MCF 10A (cell line): ENCODE data around the gene BAZ1A. TPM values are rescaled to one million over a fixed set of nuclear protein-coding genes. Genes with fewer than 3 reads are reported as not detected.

Experiments used
- BruUV-seq: library from RNA; stranded (reverse); fragments of 400-500 nt; replicated peaks from 2 replicates; lab custom pipeline; 2021; lab: Mats Ljungman, UMichigan
- CTCF ChIA-PET: fragments of 300-600 bp; sonication (Branson Sonifier 250); formaldehyde crosslinking; extraction: SDS; loops from one replicate; lab custom pipeline; 2021; ENCODE audit warnings: antibody characterized with exemption, inconsistent platforms; lab: Yijun Ruan, JAX
- POLR2A ChIA-PET: fragments of 300-600, 350-650 bp; sonication (Branson Sonifier 250); formaldehyde crosslinking; extraction: SDS; loops from one replicate; lab custom pipeline; 2020; ENCODE audit warnings: antibody characterized with exemption, inconsistent platforms; lab: Yijun Ruan, JAX
- DNase-seq: peaks from one replicate; pipeline ENCODE4 v3.0.0-alpha.2; 2018; ENCODE audit not compliant: unreplicated experiment
- H3K27ac Mint-ChIP-seq: one replicate; pipeline ENCODE4 v1.8.0; 2022; ENCODE audit warnings: mild to moderate bottlenecking, low read depth, mixed read lengths; ENCODE audit not compliant: unreplicated experiment
- H3K27me3 Mint-ChIP-seq: one replicate; pipeline ENCODE4 v1.8.0; 2022; ENCODE audit warnings: mixed read lengths; ENCODE audit not compliant: insufficient read depth, unreplicated experiment
- H3K36me3 Mint-ChIP-seq: one replicate; pipeline ENCODE4 v1.8.0; 2022; ENCODE audit warnings: mild to moderate bottlenecking, moderate library complexity, mixed read lengths; ENCODE audit not compliant: insufficient read depth, unreplicated experiment
- H3K4me1 Mint-ChIP-seq: one replicate; pipeline ENCODE4 v1.8.0; 2022; ENCODE audit warnings: mixed read lengths; ENCODE audit not compliant: insufficient read depth, unreplicated experiment
- H3K4me3 Mint-ChIP-seq: one replicate; pipeline ENCODE4 v1.8.0; 2022; ENCODE audit warnings: mild to moderate bottlenecking, moderate library complexity, mixed read lengths; ENCODE audit not compliant: unreplicated experiment
- H3K9me3 Mint-ChIP-seq: one replicate; pipeline ENCODE4 v1.8.0; 2022; ENCODE audit warnings: mixed read lengths; ENCODE audit not compliant: unreplicated experiment
- intact Hi-C: fragments of 100-400 bp; cut with micrococcal nuclease; formaldehyde crosslinking; loops from 2 replicates; pipeline ENCODE4 v1.14.1; 2022
- total RNA-seq: library from RNA; stranded (reverse); gene quantifications from 2 replicates; pipeline ENCODE4 v1.2.3, GENCODE V29; 2022
- TF ChIP-seq, protein P1 (sequence below): fragments of 200-600 bp; IDR thresholded peaks from one replicate; pipeline ENCODE4 v1.8.0; 2022; ENCODE audit warnings: antibody characterized with exemption, mild to moderate bottlenecking; ENCODE audit not compliant: unreplicated experiment

Gene BAZ1A
- total RNA-seq, 1 experiment from 2014 or later = 44.6 TPM

DNA sequence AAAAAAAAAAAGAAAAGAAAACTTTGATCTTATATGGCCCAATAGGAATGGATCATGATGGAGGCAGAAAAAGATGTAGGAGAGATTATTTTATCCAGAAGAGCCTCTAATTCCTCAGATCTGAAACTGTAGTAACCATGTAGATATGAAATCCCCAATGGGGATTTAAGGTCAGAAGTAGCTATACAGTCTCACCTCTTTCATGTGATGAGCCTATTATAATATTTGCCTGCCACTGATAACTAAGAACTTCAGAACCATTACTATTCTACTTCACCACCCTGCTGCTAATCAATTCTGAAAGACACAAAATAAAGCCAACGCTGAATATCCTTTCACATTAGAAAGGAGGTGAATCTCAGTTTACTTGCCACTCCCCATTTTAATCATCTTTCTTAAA is 29.3 kb downstream of the BAZ1A start:
- BruUV-seq = no TSS peak
- Mint-ChIP-seq H3K27ac (no peak overlapping the region), H3K36me3 (peaks cover 32% of the 10 kb centered on the region), H3K4me3 (no peak overlapping the region), H3K4me1 (peaks cover 22% of the 10 kb centered on the region), H3K27me3 (no peaks in the 10 kb centered on the region), H3K9me3 (no peaks in the 10 kb centered on the region)
- intact Hi-C loops = no loop called here
- TF ChIP-seq, protein P1, sequence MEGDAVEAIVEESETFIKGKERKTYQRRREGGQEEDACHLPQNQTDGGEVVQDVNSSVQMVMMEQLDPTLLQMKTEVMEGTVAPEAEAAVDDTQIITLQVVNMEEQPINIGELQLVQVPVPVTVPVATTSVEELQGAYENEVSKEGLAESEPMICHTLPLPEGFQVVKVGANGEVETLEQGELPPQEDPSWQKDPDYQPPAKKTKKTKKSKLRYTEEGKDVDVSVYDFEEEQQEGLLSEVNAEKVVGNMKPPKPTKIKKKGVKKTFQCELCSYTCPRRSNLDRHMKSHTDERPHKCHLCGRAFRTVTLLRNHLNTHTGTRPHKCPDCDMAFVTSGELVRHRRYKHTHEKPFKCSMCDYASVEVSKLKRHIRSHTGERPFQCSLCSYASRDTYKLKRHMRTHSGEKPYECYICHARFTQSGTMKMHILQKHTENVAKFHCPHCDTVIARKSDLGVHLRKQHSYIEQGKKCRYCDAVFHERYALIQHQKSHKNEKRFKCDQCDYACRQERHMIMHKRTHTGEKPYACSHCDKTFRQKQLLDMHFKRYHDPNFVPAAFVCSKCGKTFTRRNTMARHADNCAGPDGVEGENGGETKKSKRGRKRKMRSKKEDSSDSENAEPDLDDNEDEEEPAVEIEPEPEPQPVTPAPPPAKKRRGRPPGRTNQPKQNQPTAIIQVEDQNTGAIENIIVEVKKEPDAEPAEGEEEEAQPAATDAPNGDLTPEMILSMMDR = no peak
- no peak for DNase-seq
- ChIA-PET CTCF (interaction anchor here (0.6 kb wide), 1 partner anchor 15 kb away, joined by 3 read pairs; no protein-coding TSS in a partner anchor), POLR2A (interaction anchor here (1.2 to 4.4 kb wide), 3 partner anchors 12 to 136 kb away, joined by 3 to 40 read pairs (median 5); partner anchors contain the start of gene SRP54)

DNA sequence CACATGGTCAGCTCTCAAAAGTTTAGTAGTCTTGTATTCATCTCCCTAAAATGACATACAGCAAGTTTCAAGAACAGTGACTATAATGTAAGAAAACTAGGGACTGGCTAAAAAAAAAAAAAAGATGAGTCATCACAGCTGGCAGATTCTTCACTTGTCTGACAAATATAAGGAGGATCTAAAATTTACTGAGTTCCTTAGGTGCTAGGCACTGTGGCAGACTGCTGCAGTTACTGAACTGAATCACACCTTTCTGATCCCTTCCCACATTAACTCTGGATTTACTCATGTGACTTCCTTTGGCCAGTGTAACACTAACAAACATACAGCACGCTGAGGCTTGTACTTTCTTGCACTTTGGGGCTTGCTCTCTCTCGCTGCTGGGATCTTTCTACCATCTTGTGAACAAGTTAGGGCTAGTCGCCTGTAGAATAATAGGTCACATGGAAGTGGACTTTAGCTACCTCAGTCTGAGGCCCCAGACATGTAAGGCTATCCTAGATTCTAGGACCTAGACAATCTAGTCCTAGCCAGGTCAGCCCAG is 32.1 kb downstream of the BAZ1A start:
- no peaks in the 10 kb centered on the region for H3K9me3 Mint-ChIP-seq
- H3K36me3 Mint-ChIP-seq = peaks cover 27% of the 10 kb centered on the region
- TF ChIP-seq, protein P1 = no peak
- peak overlapping the region; percentile 66 for H3K27ac Mint-ChIP-seq
- POLR2A ChIA-PET = interaction anchor here (0.6 to 4.4 kb wide), 18 partner anchors 9 to 278 kb away, joined by 3 to 40 read pairs (median 5); partner anchors contain the start of genes BAZ1A, FAM177A1, PPP2R3C and SRP54
- no TSS peak for BruUV-seq
- peaks cover 22% of the 10 kb centered on the region for H3K4me1 Mint-ChIP-seq
- H3K27me3 Mint-ChIP-seq = no peaks in the 10 kb centered on the region
- intact Hi-C loops = loop anchor here (2.0 kb wide), 1 partner anchor 30 kb away; no protein-coding TSS in a partner anchor
- DNase-seq = peak; percentile 95
- CTCF ChIA-PET = interaction anchor here (1.2 kb wide), 1 partner anchor 30 kb away, joined by 3 read pairs; no protein-coding TSS in a partner anchor
- peak overlapping the region; percentile 51 for H3K4me3 Mint-ChIP-seq

DNA sequence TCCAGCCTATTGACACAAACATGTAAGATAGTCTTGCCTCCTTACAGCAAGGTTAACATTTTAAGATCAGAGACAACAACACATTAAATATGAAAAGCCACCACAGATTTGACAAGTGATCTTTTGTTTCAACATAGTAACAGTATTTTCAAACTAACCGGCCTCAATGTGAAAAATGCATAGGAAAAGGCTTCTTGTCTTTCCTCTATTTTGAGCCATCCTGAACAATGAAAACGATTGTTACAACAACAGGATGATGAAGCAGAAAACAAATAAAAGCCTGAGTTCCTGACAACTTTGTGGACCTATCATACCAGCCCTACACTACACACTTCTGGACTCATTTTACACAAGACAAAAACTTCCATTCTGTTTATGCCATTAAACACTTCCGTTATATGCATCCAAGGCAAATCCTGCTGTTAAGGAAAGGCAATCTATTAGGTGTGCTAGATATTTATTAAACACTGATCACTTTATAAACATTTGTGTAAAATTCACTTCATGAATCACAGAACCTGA is 37.3 kb downstream of the BAZ1A start:
- no peaks in the 10 kb centered on the region for H3K9me3 Mint-ChIP-seq
- intact Hi-C loops = no loop called here
- H3K4me1 Mint-ChIP-seq = peaks cover 15% of the 10 kb centered on the region
- H3K27me3 Mint-ChIP-seq = no peaks in the 10 kb centered on the region
- no peak overlapping the region for H3K4me3 Mint-ChIP-seq
- H3K27ac Mint-ChIP-seq = no peak overlapping the region
- ChIA-PET POLR2A (no interaction called here), CTCF (no interaction called here)
- TF ChIP-seq, protein P1 = no peak
- BruUV-seq = no TSS peak
- peaks cover 6% of the 10 kb centered on the region for H3K36me3 Mint-ChIP-seq
- no peak for DNase-seq

DNA sequence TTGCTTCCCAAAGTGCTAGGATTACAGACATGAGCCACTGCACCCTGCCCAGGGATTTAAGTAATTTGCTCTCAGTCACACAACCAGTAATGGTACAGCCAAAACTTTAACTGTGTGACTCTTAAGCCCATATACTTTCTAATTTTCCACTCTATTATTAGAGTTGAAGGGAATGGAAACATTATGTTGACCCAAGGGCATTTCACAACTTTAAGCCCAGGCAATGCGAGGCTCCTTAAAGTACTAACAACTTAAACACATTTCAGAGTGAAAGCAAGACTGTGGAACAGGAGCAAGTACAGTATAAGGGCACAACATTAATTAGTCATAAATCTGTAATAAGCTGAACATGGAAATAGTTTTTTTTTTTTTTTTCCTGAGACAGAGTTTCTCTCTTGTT is 39.8 kb downstream of the BAZ1A start:
- no peak overlapping the region for H3K4me3 Mint-ChIP-seq
- no peak overlapping the region for H3K27ac Mint-ChIP-seq
- CTCF ChIA-PET = interaction anchor here (0.9 to 1.1 kb wide), 2 partner anchors 48 to 165 kb away, joined by 3 read pairs; no protein-coding TSS in a partner anchor
- POLR2A ChIA-PET = no interaction called here
- BruUV-seq = no TSS peak
- TF ChIP-seq, protein P1 = no peak
- intact Hi-C loops = no loop called here
- no peak for DNase-seq
- no peaks in the 10 kb centered on the region for H3K27me3 Mint-ChIP-seq
- H3K4me1 Mint-ChIP-seq = no peaks in the 10 kb centered on the region
- peaks cover 15% of the 10 kb centered on the region for H3K36me3 Mint-ChIP-seq
- H3K9me3 Mint-ChIP-seq = no peaks in the 10 kb centered on the region
